Hepatocyte (in vitro differentiated cells): ENCODE data around the gene KMT2E. TPM values are rescaled to one million over a fixed set of nuclear protein-coding genes. Genes with fewer than 3 reads are reported as not detected.
A peak's percentile ranks its signal among the peaks of the same experiment; 100 is the strongest.

Experiments used
- DNase-seq: peaks from one replicate; pipeline ENCODE4 v3.0.0-alpha.2; 2016; ENCODE audit warnings: low spot score
- H2AFZ ChIP-seq: fragments of 200-600 bp; sonication (generic); 2 replicates; pipeline ENCODE4 v1.6.0; 2016; ENCODE audit warnings: antibody characterized with exemption, mild to moderate bottlenecking
- H3K27ac ChIP-seq: fragments of 200-600 bp; sonication (generic); 2 replicates; pipeline ENCODE4 v1.5.1; 2016; ENCODE audit warnings: mild to moderate bottlenecking
- H3K27me3 ChIP-seq: fragments of 200-600 bp; sonication (generic); 2 replicates; pipeline ENCODE4 v1.6.1; 2016
- H3K36me3 ChIP-seq: fragments of 200-600 bp; sonication (generic); replicated peaks from 2 replicates; pipeline ENCODE4 v1.5.1; 2016; ENCODE audit warnings: low read depth; ENCODE audit not compliant: insufficient read depth
- H3K4me1 ChIP-seq: fragments of 200-600 bp; sonication (generic); 2 replicates; pipeline ENCODE4 v1.5.1; 2016; ENCODE audit warnings: mild to moderate bottlenecking, moderate library complexity; ENCODE audit not compliant: insufficient read depth
- H3K4me2 ChIP-seq: fragments of 200-600 bp; sonication (generic); 2 replicates; pipeline ENCODE4 v1.6.0; 2016
- H3K4me3 ChIP-seq: fragments of 200-600 bp; sonication (generic); 2 replicates; pipeline ENCODE4 v1.5.1; 2016; ENCODE audit warnings: mild to moderate bottlenecking
- H3K79me2 ChIP-seq: fragments of 200-600 bp; sonication (generic); 2 replicates; pipeline ENCODE4 v1.6.0; 2017; ENCODE audit warnings: mild to moderate bottlenecking
- H3K9me2 ChIP-seq: fragments of 200-600 bp; sonication (generic); replicated peaks from 2 replicates; pipeline ENCODE4 v1.6.0; 2017; ENCODE audit warnings: mild to moderate bottlenecking; ENCODE audit not compliant: insufficient read depth
- H3K9me3 ChIP-seq: fragments of 200-600 bp; sonication (generic); 2 replicates; pipeline ENCODE4 v1.5.1; 2016; ENCODE audit warnings: low read depth, mild to moderate bottlenecking
- H4K20me1 ChIP-seq: fragments of 200-600 bp; sonication (generic); 2 replicates; pipeline ENCODE4 v1.6.0; 2016; ENCODE audit warnings: mild to moderate bottlenecking; ENCODE audit not compliant: insufficient read depth, poor library complexity, severe bottlenecking
- CTCF ChIP-seq: fragments of 200-600 bp; sonication (generic); IDR thresholded peaks from 2 replicates; pipeline ENCODE4 v1.5.1; 2016; ENCODE audit warnings: antibody characterized with exemption, mild to moderate bottlenecking; ENCODE audit not compliant: poor library complexity
- EZH2 ChIP-seq: fragments of 200-600 bp; sonication (generic); IDR thresholded peaks from 2 replicates; pipeline ENCODE4 v1.6.1; 2016; ENCODE audit warnings: antibody characterized with exemption, mild to moderate bottlenecking, borderline replicate concordance
- EZH2phosphoT487 ChIP-seq: fragments of 200-600 bp; sonication (generic); IDR thresholded peaks from one replicate; pipeline ENCODE4 v1.6.1; 2018; ENCODE audit warnings: antibody characterized with exemption, mild to moderate bottlenecking, low read depth, moderate library complexity; ENCODE audit not compliant: unreplicated experiment, severe bottlenecking
- WGBS: methylation state at CpG from one replicate; pipeline ENCODE4 v1.1.6; 2016; ENCODE audit warnings: low lambda C conversion rate; ENCODE audit errors: missing lambda C conversion rate; 5-methylcytosine and 5-hydroxymethylcytosine counted together
- polyA plus RNA-seq: library from polyadenylated mRNA; unstranded; fragments of >200 nt; fragmentation: Nextera tagmentation; extraction: Ambion mirVana; gene quantifications from 2 replicates; pipeline ENCODE4 v1.2.1, GENCODE V29; 2016
- total RNA-seq: library from RNA; depleted of rRNA; stranded (reverse); fragments of >200 nt; gene quantifications from 2 replicates; pipeline ENCODE4 v1.2.3, GENCODE V29; 2014

The KMT2E gene
- total and polyA plus RNA-seq, 2 experiments from 2014 or later: 69.7 to 70.8 TPM

GRCh38 chr7:105011831-105012502 lies 2.0 kb upstream of the KMT2E start:
- peaks cover 22% of the 10 kb centered on the region for H3K4me1 ChIP-seq
- peak overlapping the region; percentile 77 for H3K4me2 ChIP-seq
- under 1% methylated on average over 21 of the region's 21 CpGs for WGBS
- no peaks in the 10 kb centered on the region for H3K36me3 ChIP-seq
- DNase-seq: no peak
- H3K79me2 ChIP-seq: peaks cover 83% of the 10 kb centered on the region
- H3K9me2 ChIP-seq: no peaks in the 10 kb centered on the region
- H3K9me3 ChIP-seq: no peaks in the 10 kb centered on the region
- H3K27me3 ChIP-seq: no peaks in the 10 kb centered on the region
- H4K20me1 ChIP-seq: peaks cover 14% of the 10 kb centered on the region
- H3K4me3 ChIP-seq: peak overlapping the region; percentile 82
- H3K27ac ChIP-seq: peak overlapping the region; percentile 100
- no peak overlapping the region for H2AFZ ChIP-seq
- TF ChIP-seq EZH2phosphoT487 (no peak), EZH2 (no peak), CTCF (no peak)

- H3K4me3 ChIP-seq: peak overlapping the region; percentile 82
- WGBS: under 1% methylated on average over 47 of the region's 54 CpGs
- peak overlapping the region; percentile 100 for H3K27ac ChIP-seq
- peak; percentile 99 for DNase-seq
- H3K27me3 ChIP-seq: no peaks in the 10 kb centered on the region
- TF ChIP-seq CTCF (no peak), EZH2 (no peak), EZH2phosphoT487 (no peak)
- H3K4me1 ChIP-seq: peaks cover 20% of the 10 kb centered on the region
- no peak overlapping the region for H2AFZ ChIP-seq
- peak overlapping the region; percentile 77 for H3K4me2 ChIP-seq
- H3K9me3 ChIP-seq: no peaks in the 10 kb centered on the region
- peaks cover 83% of the 10 kb centered on the region for H3K79me2 ChIP-seq
- no peaks in the 10 kb centered on the region for H3K36me3 ChIP-seq
- no peaks in the 10 kb centered on the region for H3K9me2 ChIP-seq
- H4K20me1 ChIP-seq: peaks cover 21% of the 10 kb centered on the region
Observed at GRCh38 chr7:105012503-105013220, 1.3 kb upstream of the KMT2E start.

- no peak overlapping the region for H2AFZ ChIP-seq
- peaks cover 28% of the 10 kb centered on the region for H4K20me1 ChIP-seq
- TF ChIP-seq EZH2phosphoT487 (no peak), EZH2 (no peak), CTCF (peak; percentile 44)
- H3K27ac ChIP-seq: peak overlapping the region; percentile 100
- H3K27me3 ChIP-seq: no peaks in the 10 kb centered on the region
- no peaks in the 10 kb centered on the region for H3K9me3 ChIP-seq
- peak overlapping the region; percentile 74 for H3K4me2 ChIP-seq
- no peaks in the 10 kb centered on the region for H3K9me2 ChIP-seq
- H3K4me3 ChIP-seq: peak overlapping the region; percentile 60
- H3K4me1 ChIP-seq: peaks cover 20% of the 10 kb centered on the region
- peak; percentile 97 for DNase-seq
- H3K36me3 ChIP-seq: no peaks in the 10 kb centered on the region
- peaks cover 83% of the 10 kb centered on the region for H3K79me2 ChIP-seq
- under 1% methylated on average over 35 of the region's 39 CpGs for WGBS
Observed at GRCh38 chr7:105013221-105013815, 687 bp upstream of the KMT2E start.
